SK-N-MC (cell line): ENCODE data around the gene PPP4R2.

Experiments used
- DNase-seq: peaks from one replicate; pipeline ENCODE4 v3.0.0-alpha.2; 2011; ENCODE audit warnings: low read depth, low spot score
- H3K27ac ChIP-seq: fragments of 200-600 bp; sonication (generic); 2 replicates; pipeline ENCODE4 v1.5.1; 2016; ENCODE audit warnings: mixed run types
- H3K36me3 ChIP-seq: fragments of 200-600 bp; sonication (generic); 2 replicates; pipeline ENCODE4 v1.6.1; 2017; ENCODE audit warnings: antibody characterized with exemption, low read length, mixed read lengths; ENCODE audit not compliant: insufficient read depth
- H3K4me3 ChIP-seq: fragments of 200-600 bp; sonication (generic); 2 replicates; pipeline ENCODE4 v1.5.1; 2016
- H3K9ac ChIP-seq: fragments of 200-600 bp; sonication (generic); 2 replicates; pipeline ENCODE4 v1.8.0; 2017; ENCODE audit warnings: mixed run types, mixed read lengths; ENCODE audit not compliant: insufficient read length
- H3K9me3 ChIP-seq: fragments of 200-600 bp; sonication (generic); 2 replicates; pipeline ENCODE4 v1.6.1; 2017; ENCODE audit warnings: low read depth, mild to moderate bottlenecking, antibody characterized with exemption, low read length, moderate library complexity, mixed read lengths
- EZH2 ChIP-seq: fragments of 200-600 bp; sonication (generic); IDR thresholded peaks from one replicate; pipeline ENCODE4 v1.6.1; 2017; ENCODE audit warnings: antibody characterized with exemption
- FOXP2 ChIP-seq: optimal IDR thresholded peaks from 2 replicates; pipeline ENCODE3; 2011; ENCODE audit warnings: mild to moderate bottlenecking, moderate library complexity; ENCODE audit not compliant: insufficient read depth; ENCODE audit errors: extremely low read length, control extremely low read depth
- POLR2AphosphoS5 ChIP-seq: IDR thresholded peaks from 2 replicates; pipeline ENCODE4 v1.6.1; 2012; ENCODE audit warnings: mild to moderate bottlenecking, low read depth, low read length, borderline replicate concordance

Gene PPP4R2

GRCh38 chr3:73004316-73004715, 7.7 kb downstream of the PPP4R2 start:
- no peak overlapping the region for H3K9ac ChIP-seq
- no peak overlapping the region for H3K4me3 ChIP-seq
- no peak for DNase-seq
- no peaks in the 10 kb centered on the region for H3K9me3 ChIP-seq
- no peak for TF ChIP-seq FOXP2
- no peak for TF ChIP-seq POLR2AphosphoS5
- TF ChIP-seq EZH2 = no peak
- peaks cover 72% of the 10 kb centered on the region for H3K36me3 ChIP-seq
- no peak overlapping the region for H3K27ac ChIP-seq

- H3K9ac ChIP-seq = no peak overlapping the region
- no peak overlapping the region for H3K4me3 ChIP-seq
- DNase-seq = no peak
- no peak overlapping the region for H3K27ac ChIP-seq
- TF ChIP-seq POLR2AphosphoS5 = no peak
- no peak for TF ChIP-seq EZH2
- TF ChIP-seq FOXP2 = no peak
- no peaks in the 10 kb centered on the region for H3K9me3 ChIP-seq
- H3K36me3 ChIP-seq = peaks cover 60% of the 10 kb centered on the region
Measured at GRCh38 chr3:73007992-73008712, 11.5 kb downstream of the PPP4R2 start.

- H3K27ac ChIP-seq = no peak overlapping the region
- H3K9me3 ChIP-seq = no peaks in the 10 kb centered on the region
- H3K36me3 ChIP-seq = peaks cover 56% of the 10 kb centered on the region
- no peak overlapping the region for H3K9ac ChIP-seq
- TF ChIP-seq FOXP2 = no peak
- TF ChIP-seq EZH2 = no peak
- no peak for TF ChIP-seq POLR2AphosphoS5
- DNase-seq = no peak
- H3K4me3 ChIP-seq = no peak overlapping the region
Measured at GRCh38 chr3:73009008-73009407, 12.4 kb downstream of the PPP4R2 start.

- Histone ChIP-seq H3K9me3 (no peaks in the 10 kb centered on the region), H3K9ac (no peak overlapping the region), H3K36me3 (peaks cover 54% of the 10 kb centered on the region), H3K4me3 (no peak overlapping the region), H3K27ac (no peak overlapping the region)
- no peak for TF ChIP-seq FOXP2
- TF ChIP-seq EZH2 = no peak
- TF ChIP-seq POLR2AphosphoS5 = no peak
- DNase-seq = no peak
Measured at GRCh38 chr3:73009750-73010149, 13.1 kb downstream of the PPP4R2 start.

GRCh38 chr3:73010158-73010557, 13.5 kb downstream of the PPP4R2 start:
- H3K4me3 ChIP-seq = no peak overlapping the region
- no peak overlapping the region for H3K9ac ChIP-seq
- no peak for DNase-seq
- no peaks in the 10 kb centered on the region for H3K9me3 ChIP-seq
- TF ChIP-seq POLR2AphosphoS5 = no peak
- TF ChIP-seq FOXP2 = no peak
- TF ChIP-seq EZH2 = no peak
- peaks cover 58% of the 10 kb centered on the region for H3K36me3 ChIP-seq
- no peak overlapping the region for H3K27ac ChIP-seq

GRCh38 chr3:73018298-73018697, 21.7 kb downstream of the PPP4R2 start:
- no peak for DNase-seq
- no peak overlapping the region for H3K27ac ChIP-seq
- H3K9me3 ChIP-seq = no peaks in the 10 kb centered on the region
- H3K4me3 ChIP-seq = no peak overlapping the region
- TF ChIP-seq EZH2 (no peak), POLR2AphosphoS5 (no peak), FOXP2 (no peak)
- no peak overlapping the region for H3K9ac ChIP-seq
- H3K36me3 ChIP-seq = peaks cover 17% of the 10 kb centered on the region; the same call in 1 of the 2 replicates

- no peak for DNase-seq
- H3K27ac ChIP-seq = no peak overlapping the region
- no peak overlapping the region for H3K4me3 ChIP-seq
- H3K36me3 ChIP-seq = peaks cover 17% of the 10 kb centered on the region; the same call in 1 of the 2 replicates
- no peaks in the 10 kb centered on the region for H3K9me3 ChIP-seq
- no peak overlapping the region for H3K9ac ChIP-seq
- TF ChIP-seq POLR2AphosphoS5 (no peak), EZH2 (no peak), FOXP2 (no peak)
Measured at GRCh38 chr3:73018790-73019441, 22.3 kb downstream of the PPP4R2 start.

GRCh38 chr3:73021301-73021835, 24.8 kb downstream of the PPP4R2 start:
- Histone ChIP-seq H3K36me3 (peaks cover 9% of the 10 kb centered on the region), H3K4me3 (no peak overlapping the region), H3K9ac (no peak overlapping the region), H3K9me3 (no peaks in the 10 kb centered on the region), H3K27ac (no peak overlapping the region)
- no peak for DNase-seq
- no peak for TF ChIP-seq EZH2
- TF ChIP-seq POLR2AphosphoS5 = no peak
- no peak for TF ChIP-seq FOXP2
